NCI-H82 treated with DMSO at 0.1 percent for 48 hours (cell line): ENCODE data around the gene KCNJ11.

Experiments used
- DNase-seq: peaks from one replicate; lab custom pipeline; 2025; ENCODE audit not compliant: unreplicated experiment; lab: John Stamatoyannopoulos, UW

The KCNJ11 gene

DNA sequence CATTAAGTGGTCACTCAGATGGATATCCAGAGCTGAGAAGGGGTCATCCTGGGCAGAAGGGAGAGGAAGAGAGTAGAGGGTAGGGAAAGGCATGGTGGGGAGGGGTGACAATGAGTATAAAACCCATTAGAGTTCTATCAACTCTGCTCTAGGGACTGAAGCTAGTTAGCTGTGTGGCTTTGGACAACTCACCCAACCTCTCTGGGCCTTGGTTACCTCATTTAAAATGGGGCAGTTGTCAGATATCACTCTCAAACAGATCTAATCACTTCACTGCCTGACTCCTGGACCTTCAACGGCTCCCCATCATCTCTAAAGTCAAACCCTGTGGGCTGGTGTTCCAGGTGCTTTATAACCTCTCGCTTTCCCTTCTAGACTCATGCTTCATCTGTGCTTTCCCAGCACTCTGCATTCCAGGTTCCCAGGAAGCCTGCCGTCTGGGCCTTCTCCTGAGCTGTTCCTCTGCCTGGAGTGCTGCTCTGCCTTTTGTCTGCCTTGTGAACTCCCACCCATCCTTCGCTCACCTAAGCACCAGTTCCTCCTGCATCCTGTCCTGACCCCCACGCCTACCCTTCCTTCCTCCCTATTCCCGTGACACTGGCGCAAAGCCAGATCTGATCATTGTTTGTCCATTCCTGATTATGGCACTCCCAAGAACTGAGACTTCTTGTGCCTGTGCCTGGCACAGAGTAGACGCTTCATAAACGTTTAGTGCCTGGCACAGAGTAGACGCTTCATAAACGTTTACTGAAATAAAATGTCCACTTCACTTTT, 22.3 kb upstream of the KCNJ11 start:
- DNase-seq: no peak

DNA sequence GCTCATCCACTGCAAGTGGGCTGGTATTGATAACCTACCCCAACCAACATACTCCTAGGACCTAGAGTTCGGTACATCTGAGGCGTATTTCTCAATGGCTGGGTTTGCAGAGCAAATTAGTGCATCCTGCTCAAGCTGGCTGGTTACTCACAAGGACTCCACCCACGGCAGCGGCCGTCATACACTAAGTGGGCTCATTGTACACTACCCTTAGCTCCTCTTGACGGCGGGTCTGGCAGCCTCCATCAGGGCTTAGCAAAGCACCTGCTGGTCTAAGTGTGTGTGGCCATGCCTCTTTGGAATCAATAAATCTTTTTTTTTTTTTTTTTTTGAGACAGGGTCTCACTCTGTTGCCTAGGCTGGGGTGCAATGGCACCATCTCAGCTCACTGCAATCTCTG, 20.2 kb upstream of the KCNJ11 start:
- DNase-seq: no peak

GRCh38 chr11:17408026-17408425, 19.6 kb upstream of the KCNJ11 start:
- no peak for DNase-seq

DNA sequence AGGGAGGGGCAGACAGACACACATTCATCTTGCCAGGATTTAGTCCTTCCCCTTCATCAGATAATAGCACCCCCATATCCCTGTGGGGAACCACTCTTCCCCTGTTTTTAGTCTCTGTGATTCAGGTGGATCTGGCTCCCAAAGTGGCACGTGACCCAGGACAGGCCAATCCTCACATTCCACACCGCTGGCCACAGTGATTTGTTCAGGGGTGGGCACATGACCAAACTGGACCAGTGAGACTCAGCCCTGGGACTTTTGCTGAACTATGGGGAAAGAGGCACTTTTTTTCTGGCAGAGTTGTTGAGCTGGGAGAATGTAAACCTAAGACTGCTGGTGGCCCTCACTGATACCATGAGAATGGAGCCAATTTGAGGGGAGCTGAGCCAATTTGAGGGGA, 19.1 kb upstream of the KCNJ11 start:
- DNase-seq: no peak

DNA sequence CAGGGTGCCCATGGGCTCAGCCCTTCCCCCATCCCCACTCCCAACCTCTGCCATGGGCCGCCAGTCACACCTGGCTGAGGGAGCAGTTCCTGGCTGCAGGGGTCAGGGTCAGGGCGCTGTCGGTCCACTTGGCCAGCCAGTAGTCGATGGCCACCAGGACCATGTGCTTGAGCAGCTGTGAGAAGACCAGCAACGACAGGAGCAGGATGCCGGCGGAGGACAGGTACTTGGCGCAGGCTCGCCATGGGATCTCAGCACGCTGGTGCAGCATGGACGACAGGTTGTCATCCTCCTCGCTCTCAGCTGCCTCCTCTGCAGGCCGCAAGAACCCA, 18.3 kb upstream of the KCNJ11 start:
- no peak for DNase-seq

DNA sequence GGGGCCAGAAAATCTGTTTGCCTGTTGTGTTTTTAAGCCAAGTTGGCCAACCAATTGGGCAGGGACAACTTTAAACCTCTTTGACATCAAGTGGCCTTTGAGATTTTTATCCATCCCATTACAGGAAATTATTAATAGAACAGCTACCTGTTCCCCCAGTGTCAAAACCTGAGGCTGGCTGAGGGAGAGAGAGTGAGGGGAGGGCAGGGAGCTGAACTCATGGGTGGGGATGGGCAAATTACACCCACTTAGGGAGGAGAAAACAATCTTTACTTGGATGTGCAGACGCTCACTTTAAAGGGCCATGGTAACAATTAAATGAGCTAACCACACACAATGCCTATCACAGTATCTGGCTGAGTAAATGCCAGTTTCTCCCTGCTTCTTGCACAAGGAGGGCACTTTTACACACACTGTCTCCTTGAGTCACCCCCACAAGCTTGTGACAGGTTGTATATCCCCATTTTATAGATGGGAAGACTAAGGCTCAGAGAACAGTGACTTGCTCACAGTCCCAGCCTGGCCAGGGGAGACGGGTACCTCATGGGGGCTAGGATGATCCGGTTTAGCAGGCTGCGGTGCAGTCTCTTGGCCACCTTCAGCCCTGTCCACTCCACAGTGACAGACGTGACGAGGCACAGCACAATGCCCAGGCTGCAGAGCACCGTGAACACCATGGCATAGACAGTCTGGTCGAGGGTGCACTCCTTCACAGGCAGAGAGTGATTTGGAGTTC, 17.8 kb upstream of the KCNJ11 start:
- DNase-seq: no peak

DNA sequence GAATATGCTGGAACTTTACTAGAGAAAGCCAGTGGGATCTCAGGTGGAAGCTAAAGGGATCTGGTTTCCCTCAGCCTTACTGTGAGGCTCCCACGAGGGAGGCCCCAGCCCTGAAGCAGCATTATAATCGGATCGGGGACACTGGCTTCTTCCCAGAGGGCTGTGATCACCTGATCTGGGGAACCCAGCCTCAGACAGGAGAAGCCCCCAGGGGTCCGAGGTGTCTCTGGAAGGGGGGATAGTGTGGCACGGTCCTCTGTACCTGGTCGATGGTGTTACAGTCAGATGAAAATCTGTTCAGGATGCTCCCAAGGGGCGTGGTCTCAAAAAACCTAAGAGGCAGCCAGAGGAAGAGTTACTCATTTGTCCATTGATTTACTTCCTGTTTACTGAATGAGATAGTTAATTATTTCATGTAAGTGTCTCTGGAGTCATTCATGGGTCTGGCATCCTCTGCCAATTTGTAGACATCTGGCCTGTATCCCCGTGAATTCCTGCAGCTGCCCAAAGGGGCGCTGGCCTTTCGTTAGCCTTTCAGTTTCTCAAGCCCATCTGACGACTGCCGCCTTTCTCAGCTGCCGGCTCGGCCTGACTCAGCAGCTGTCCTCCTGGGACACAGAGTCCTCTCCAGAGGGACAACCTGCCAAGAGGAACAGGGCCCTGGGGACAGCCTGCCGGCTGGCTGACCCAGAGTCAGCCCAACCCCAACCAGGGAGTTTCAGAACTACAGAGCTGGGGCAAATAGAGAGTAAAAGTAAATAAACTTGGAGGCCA, 17.0 kb upstream of the KCNJ11 start:
- DNase-seq: no peak

DNA sequence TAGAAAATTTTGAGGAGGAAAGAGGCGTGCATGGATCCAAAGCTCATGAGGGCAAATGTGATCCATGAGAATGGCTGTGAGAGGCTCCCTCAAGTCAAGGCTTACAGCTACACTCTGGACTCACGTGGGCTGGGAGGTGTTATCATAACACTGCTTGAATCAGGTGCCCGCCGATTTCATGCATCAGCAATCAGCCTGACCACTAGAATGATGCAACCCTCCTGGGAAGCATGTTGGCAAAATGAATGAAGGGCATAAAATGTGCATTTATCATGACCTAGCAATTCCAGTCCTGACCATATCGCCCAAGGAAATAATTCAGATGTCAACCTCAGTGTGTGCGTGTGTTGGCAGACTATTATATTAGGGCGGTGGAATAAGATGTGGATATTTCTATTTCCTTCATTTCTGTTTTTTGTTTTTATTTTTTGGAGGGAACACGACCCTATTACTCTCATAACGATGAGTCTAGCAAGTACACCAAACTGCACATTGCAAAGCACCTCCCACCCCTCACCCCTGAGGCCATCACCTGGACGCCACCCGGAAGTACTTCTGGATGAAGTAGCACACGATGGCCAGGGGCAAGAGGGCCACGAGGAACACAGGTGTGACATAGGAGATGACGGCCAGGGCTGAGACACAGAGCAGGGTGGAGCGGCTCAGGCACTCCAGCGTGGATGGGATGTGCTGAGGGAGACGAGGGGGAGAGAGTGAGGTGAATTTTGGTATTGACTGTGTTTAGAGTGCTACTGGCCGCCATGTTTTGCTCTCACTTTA, 15.7 kb upstream of the KCNJ11 start:
- DNase-seq: no peak

- no peak for DNase-seq
These were observed 14.0 kb upstream of the KCNJ11 start for GRCh38 chr11:17402486-17402885.

DNA sequence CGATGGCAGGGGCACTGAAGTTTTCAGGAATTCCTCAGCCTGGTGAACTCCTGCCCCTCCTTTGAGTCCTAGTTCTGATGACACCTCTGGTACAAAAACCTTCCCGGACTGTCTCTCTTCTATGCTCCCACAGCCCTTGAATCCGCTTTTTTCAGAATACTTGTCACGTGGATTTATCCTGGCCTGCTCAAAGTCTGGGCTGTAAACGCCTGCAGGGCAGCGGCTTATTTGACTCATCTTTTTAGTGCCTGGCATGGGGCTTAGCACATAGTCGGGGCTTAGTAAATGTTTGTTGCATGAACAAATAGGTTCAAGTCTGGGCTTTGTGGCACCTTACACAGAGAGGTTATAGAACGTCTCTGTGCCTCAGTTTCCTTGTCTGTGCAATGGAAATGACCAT, 13.4 kb upstream of the KCNJ11 start:
- no peak for DNase-seq

DNA sequence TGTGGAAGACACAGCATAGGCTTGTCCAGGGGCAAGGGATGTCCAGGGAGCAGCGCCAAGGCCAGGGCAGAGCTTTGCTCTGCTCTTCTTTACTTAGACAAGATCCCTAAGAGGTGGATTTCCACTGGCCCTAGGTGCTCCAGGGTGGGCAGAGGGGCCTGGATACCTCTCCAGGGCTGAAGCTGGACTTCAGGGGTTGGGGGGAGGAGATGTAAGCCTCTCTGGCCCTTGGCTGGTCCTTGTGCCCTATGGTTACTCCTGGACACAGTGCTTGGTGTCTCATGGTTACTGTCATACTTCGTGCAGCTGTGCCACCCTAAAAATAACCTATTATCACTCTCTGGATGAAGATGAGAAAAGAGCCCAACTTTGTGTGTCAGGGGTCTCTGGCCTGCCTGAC, 12.9 kb upstream of the KCNJ11 start:
- DNase-seq: no peak

DNA sequence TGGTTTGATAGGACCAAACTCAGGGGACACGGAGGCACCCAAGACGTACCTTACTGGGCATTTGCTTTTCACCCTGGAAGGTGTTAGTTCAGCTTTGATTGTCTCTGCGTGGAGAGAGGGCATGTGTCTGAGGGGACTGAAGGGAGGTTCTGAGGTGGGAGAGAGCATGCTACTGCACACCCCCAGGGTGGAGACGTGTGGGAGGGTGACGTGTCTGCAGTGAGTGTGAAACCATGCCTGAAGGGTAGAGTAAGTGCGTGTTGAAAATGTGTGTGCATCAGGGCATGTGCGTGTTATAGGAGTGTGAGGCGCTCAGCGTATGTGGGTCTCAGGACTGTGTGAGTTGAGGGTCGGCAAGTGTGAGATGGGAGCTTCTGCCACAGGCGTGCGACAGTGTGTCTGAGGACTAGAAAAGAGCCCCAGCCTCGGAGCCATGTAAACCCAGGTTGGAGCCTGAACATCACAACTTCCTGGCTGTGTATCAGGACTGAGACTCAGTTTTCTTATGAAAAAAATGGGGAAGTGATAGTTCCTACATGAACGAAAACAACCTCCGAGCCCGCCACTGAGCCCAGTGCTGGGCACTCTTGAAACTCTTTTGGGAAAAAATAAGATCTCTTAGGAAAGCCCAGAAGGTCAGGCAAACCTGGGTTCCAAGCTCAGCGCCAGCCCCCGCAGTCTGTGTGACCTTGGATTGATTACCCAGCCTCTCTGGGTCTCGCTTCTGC, 11.8 kb upstream of the KCNJ11 start:
- no peak for DNase-seq

GRCh38 chr11:17399236-17399635, 10.8 kb upstream of the KCNJ11 start:
- DNase-seq: no peak

GRCh38 chr11:17397311-17398002, 9.0 kb upstream of the KCNJ11 start:
- DNase-seq: no peak

GRCh38 chr11:17396598-17397310, 8.3 kb upstream of the KCNJ11 start:
- no peak for DNase-seq

DNA sequence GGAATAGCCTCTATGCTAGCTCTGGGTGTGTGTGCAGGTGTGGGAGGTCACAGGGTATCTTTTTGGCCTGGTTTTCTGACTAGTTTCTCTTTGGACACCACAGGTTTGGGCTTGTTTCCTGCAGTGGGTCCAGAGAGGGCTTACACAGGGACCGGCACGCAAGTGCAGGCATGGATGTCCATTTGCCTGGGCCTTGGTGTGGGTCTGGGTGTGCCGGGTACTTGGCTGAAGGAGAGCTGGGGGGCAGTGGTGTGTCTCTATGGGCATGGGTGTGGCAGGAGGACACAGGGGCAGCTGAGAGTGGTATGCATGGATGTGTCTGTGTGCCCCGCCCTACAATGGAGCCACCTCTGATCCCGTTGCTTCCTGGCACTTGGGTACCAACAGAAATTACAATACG, 7.5 kb upstream of the KCNJ11 start:
- DNase-seq: no peak

- no peak for DNase-seq
These were observed 7.1 kb upstream of the KCNJ11 start for GRCh38 chr11:17395554-17395961.

- DNase-seq: no peak
These were observed 6.4 kb upstream of the KCNJ11 start for GRCh38 chr11:17394743-17395390.

DNA sequence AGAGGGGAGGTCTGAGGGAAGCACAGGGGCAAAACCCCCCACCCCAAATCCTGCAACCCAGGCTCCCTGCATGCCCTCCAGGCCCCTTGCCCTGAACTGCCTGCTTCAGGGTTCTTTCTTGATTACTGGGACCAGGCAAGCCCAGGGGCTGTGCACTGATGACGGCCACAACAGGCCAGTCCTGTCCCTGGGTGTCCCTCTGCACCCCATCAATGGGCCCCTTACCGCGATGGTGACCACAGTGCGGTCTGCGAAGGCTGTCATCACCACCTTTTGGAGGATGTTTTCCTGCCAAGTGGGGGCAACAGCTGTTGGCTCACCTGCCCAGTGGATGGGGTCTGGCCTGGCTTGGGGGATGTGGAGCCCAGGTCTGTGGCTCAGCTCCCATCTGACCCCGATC, 5.0 kb upstream of the KCNJ11 start:
- DNase-seq: no peak
